GM15510 (cell line): ENCODE data around the gene SDCCAG8.

ENCODE experiments used
- POLR2A ChIP-seq: IDR thresholded peaks from 3 replicates; pipeline ENCODE4 v1.6.1; 2011; ENCODE audit warnings: borderline replicate concordance; ENCODE audit not compliant: insufficient read length; ENCODE audit errors: extremely low read depth

The SDCCAG8 gene

GRCh38 chr1:243421784-243422183, 165.9 kb downstream of the SDCCAG8 start:
- TF ChIP-seq POLR2A, result no peak

DNA sequence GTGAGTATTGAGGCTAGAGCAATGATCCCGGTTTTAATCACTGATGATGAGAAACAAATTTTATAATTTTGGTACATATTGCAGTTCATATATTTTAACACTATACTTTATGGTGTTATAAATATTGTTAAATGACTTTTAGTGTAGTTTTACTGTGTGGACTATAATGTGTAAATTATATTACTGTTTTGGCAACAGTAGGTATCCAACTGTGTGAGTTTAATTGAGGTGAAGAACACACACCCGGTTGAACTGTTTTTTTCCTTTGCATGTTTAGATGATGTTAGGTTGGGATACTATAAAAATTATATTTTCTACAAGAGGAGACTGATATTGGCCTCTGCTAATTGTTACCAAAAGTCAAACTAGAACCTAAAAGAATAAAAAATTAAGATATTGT, 166.5 kb downstream of the SDCCAG8 start:
- no peak for TF ChIP-seq POLR2A

DNA sequence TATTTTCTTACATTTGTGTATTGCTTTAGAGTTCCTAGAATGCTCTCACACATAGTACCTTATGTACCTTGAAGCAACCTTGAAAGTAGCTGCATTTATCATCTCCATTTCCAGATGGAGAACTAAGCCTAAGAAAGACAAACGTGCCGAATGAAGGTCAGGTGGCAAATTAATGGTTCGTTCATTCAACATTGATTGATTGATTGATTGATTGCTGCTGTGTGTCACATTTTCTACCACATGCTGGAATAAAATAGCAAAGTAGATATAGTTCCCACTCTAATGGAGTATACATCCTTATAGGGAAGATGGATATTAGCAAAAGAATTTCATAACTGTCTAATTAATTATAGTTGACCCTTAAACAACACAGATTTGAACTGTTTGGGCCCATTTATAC, 172.2 kb downstream of the SDCCAG8 start:
- TF ChIP-seq POLR2A, result no peak

DNA sequence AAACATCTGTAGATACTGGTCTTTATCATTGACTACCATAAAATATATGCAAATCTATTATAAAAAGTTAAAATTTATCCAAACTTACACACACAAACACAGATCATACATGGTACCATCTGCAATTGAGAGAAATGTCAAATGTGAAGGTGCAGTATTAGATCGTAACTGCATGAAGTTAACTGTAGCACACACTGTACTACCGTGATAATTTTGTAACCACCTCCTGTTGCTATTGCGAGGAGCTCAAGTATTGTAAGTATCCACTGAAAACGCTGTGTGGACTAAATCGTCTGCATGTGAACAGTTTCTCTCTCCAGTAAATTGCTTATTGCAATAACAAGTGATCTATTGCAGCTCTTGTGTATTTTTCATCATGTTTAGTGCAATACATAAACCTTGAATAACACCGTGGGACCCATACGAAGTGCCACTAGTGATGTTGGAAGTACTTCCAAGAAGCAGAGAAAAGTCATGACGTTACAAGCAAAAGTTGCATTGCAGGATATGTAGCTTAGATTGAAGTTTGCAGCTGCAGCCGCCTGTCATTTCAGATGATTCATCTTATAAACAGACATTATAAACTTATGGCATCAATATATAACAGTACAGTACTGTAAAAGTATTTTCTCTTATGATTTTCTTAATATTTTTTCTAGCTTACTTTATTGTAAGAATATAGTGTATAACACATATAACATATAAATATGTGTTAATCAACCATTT, 172.9 kb downstream of the SDCCAG8 start:
- TF ChIP-seq POLR2A, result no peak

DNA sequence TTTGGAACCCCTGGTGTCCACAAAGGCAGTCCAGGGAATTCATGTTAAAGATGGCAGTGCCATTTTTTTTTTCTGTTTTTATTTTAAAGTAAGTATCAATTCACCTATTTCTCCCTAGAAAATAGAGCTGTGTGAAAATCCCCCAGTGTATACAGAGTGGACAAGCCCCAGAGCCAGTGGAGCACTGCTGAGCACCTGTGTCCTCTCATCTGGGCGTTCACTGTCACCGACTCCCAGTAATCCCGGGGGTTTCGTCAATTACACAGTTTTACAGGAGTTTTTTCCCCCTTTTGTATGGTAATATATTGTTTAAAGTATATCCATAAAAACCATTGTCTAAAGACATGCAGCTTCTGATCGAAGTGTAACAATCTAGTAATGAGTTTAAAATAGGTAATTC, 175.8 kb downstream of the SDCCAG8 start:
- no peak for TF ChIP-seq POLR2A

- no peak for TF ChIP-seq POLR2A
Measured at GRCh38 chr1:243432136-243432535, 176.3 kb downstream of the SDCCAG8 start.

DNA sequence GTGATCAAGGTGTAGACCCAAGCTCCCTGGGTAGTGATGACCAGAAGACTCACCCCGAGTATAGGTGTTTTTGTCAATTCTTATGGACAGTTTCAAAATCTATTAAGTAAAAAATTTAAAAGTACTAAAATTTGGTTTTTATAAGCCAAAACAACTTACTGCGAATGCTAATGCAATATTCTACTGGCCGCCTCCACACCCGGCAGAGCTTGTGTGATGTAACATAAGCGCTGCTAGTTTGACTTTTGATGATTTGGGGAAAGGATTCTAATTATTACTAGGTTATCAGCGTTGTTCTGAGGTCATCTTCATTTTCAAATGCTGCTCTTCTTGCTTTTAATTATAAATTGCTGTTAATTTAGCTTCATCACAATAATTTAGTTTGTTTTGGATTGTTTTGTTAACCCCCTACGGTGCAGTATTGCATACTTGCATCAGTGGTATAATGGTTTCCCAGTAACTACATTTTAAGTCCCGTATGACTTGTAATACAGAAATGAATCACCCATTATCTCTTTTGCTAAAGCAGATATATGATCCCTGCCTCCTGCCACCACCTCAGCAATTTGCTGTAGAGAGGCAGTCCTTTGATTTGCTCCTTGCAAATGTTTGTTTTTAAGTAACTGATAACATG, 178.0 kb downstream of the SDCCAG8 start:
- no peak for TF ChIP-seq POLR2A

- TF ChIP-seq POLR2A, result no peak
Measured at GRCh38 chr1:243434594-243434993, 178.8 kb downstream of the SDCCAG8 start.

GRCh38 chr1:243435836-243436235, 180.0 kb downstream of the SDCCAG8 start:
- no peak for TF ChIP-seq POLR2A

- TF ChIP-seq POLR2A, result no peak
Measured at GRCh38 chr1:243438146-243438545, 182.3 kb downstream of the SDCCAG8 start.

DNA sequence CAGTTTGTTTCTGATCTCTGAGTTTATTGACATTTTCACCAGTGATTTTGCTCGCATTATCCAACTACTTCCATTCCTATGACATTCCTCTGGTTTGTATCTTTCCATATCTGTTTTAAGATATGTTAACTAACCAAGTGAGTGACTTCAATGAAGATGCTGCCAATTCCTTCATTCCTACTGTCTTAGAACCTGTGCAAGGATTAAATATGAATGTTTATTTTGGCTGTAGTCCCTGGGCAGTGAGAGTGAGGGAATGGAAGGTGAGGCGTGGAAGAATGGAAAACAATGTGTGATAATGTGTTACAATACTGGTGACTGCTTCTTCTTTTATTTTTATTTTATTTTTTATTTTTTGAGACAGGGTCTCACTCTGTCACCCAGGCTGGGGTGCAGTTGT, 183.0 kb downstream of the SDCCAG8 start:
- TF ChIP-seq POLR2A, result no peak

GRCh38 chr1:243440406-243440805, 184.6 kb downstream of the SDCCAG8 start:
- TF ChIP-seq POLR2A, result no peak

DNA sequence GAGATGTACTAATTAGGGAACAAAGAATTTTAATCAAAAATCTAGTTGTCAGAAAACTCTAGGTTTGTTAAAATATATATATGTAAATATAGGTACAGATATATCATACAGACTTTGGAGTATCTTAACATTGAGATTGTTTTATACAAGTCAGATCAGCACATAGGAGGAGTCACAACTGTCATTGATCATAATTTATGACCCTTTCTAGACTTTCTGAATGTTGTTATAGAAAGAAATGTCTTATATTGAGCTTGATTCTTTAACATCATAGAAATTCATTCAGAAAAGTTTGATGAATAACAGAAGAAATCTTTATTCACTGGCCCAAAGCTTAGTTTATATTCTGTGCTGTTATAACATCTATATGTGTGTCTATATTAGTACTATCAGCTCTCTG, 185.8 kb downstream of the SDCCAG8 start:
- no peak for TF ChIP-seq POLR2A

DNA sequence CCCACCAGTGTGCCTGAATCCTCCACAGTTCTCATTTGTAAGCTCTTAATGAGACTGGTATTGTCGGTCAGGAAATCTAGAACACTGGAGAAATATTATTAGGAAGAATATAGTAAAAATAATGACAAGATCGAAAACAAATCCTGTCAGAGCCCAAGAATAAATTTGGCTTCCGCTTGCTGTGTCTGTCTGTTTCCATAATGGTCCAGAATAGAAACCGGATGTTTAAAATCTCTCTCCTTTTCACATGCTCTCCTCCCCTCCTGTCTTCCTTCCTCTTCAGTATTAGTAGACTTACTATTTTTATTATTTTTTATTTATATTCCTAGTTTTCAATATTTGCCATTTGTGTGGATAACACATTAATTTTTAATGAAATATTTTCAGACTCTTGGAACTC, 187.7 kb downstream of the SDCCAG8 start:
- no peak for TF ChIP-seq POLR2A

GRCh38 chr1:243447347-243447746, 191.5 kb downstream of the SDCCAG8 start:
- no peak for TF ChIP-seq POLR2A

DNA sequence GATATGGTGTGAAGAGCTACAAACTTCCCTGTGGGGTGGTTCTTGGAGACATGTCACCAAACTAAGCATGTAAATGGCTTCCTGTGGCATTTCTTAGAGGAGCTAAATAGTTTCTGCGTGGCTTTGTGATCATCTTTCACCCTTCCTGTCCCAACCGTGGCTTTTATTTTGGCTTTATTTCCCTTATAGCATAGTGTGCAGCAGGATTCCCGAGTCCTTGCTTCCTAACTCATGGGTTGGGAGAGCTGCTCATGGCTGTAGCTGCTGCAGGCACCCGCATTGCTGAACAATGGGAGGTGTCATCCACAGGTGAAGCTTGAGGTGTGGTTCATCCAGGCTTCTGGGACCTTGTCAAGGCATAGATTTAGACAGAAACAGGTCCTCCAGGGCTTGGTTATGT, 192.0 kb downstream of the SDCCAG8 start:
- no peak for TF ChIP-seq POLR2A
